Uterus (tissue), 2 donors: Measurements from ENCODE around the gene SKIC3.

ENCODE experiments used
- POLR2A ChIP-seq, 2 donors: fragments of 450-650 bp; IDR thresholded peaks; one replicate each; pipeline ENCODE4 v1.6.1; 2016; ENCODE audit warnings: antibody characterized with exemption in 2 of 2, mild to moderate bottlenecking in 1 of 2, moderate library complexity in 1 of 2
- TF ChIP-seq, protein P1 (sequence below), 4 experiments: fragments of 200-600 bp in 2 of 4; fragments of 450-650 bp in 2 of 4; sonication (generic) in 2 of 4; IDR thresholded peaks; one replicate each; pipeline ENCODE4 v1.5.1; 2016 to 2019; ENCODE audit warnings: antibody characterized with exemption in 4 of 4, mild to moderate bottlenecking in 2 of 4, moderate library complexity in 1 of 4

DNA sequence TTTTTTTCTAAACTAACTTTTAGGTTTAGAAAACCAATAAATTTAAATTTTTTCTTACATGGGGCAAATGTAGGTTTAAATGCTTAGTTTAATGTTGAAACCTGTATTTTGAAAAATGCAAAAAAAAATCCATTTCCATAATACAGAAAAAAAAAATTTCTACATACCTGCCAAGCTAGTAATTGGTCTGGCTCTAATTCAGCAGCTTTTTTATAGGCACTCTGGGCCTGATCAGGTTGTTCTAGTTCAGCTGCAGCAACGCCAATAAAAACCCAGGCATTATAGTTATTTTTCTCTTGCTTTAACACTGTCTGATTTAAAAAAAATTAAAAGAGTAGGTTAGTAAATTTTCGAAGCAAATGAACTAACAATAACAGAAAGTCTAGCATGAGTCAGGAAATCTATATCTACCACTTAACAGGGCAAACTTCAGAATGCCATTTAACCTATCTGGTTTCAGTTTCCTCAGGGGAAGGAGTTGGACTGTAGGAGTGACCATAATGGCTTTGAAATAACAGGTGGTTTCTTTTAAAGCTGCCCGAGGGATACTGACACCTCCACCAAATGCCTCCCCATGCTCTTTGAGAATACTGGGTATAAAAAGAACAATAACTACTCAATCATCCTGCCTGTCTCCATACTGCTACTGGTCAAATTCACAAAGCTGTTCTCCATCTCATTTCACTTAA, 11.6 kb downstream of the SKIC3 start:
- TF ChIP-seq, protein P1, sequence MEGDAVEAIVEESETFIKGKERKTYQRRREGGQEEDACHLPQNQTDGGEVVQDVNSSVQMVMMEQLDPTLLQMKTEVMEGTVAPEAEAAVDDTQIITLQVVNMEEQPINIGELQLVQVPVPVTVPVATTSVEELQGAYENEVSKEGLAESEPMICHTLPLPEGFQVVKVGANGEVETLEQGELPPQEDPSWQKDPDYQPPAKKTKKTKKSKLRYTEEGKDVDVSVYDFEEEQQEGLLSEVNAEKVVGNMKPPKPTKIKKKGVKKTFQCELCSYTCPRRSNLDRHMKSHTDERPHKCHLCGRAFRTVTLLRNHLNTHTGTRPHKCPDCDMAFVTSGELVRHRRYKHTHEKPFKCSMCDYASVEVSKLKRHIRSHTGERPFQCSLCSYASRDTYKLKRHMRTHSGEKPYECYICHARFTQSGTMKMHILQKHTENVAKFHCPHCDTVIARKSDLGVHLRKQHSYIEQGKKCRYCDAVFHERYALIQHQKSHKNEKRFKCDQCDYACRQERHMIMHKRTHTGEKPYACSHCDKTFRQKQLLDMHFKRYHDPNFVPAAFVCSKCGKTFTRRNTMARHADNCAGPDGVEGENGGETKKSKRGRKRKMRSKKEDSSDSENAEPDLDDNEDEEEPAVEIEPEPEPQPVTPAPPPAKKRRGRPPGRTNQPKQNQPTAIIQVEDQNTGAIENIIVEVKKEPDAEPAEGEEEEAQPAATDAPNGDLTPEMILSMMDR (IDR thresholded peaks at IDR 0.05) = no peak
- TF ChIP-seq POLR2A (IDR thresholded peaks at IDR 0.05) = no peak
